IMR-90 (cell line): ENCODE data around the gene SRCAP.

Experiments
- BHLHE40 ChIP-seq: fragments of 150-350 bp; IDR thresholded peaks from 2 replicates; pipeline ENCODE4 v1.6.1; 2016; ENCODE audit warnings: mild to moderate bottlenecking, low read depth, low read length
- CEBPB ChIP-seq: IDR thresholded peaks from 2 replicates; pipeline ENCODE4 v1.6.1; 2012; ENCODE audit warnings: low read depth, low read length, improper control_type of control experiment
- CHD1 ChIP-seq: IDR thresholded peaks from 2 replicates; pipeline ENCODE4 v1.6.1; 2012; ENCODE audit warnings: low read depth, low read length, improper control_type of control experiment
- ELK1 ChIP-seq: fragments of 150-350 bp; IDR thresholded peaks from 2 replicates; pipeline ENCODE4 v1.6.1; 2016; ENCODE audit warnings: low read depth, mild to moderate bottlenecking, low read length, moderate library complexity, borderline replicate concordance
- FOS ChIP-seq: fragments of 150-350 bp; IDR thresholded peaks from 2 replicates; pipeline ENCODE4 v1.6.1; 2016; ENCODE audit warnings: low read depth, low read length
- MAFK ChIP-seq: IDR thresholded peaks from 2 replicates; pipeline ENCODE4 v1.6.1; 2012; ENCODE audit warnings: low read depth, low read length, improper control_type of control experiment
- MAZ ChIP-seq: IDR thresholded peaks from 2 replicates; pipeline ENCODE4 v1.6.1; 2012; ENCODE audit warnings: low read depth, mild to moderate bottlenecking, low read length, improper control_type of control experiment, moderate library complexity, borderline replicate concordance
- NFE2L2 ChIP-seq: fragments of 150-350 bp; IDR thresholded peaks from 2 replicates; pipeline ENCODE4 v1.6.1; 2016; ENCODE audit warnings: low read depth, mild to moderate bottlenecking, low read length
- POLR2A ChIP-seq: IDR thresholded peaks from 2 replicates; pipeline ENCODE4 v1.6.1; 2012; ENCODE audit warnings: mild to moderate bottlenecking, low read depth, low read length
- RAD21 ChIP-seq: IDR thresholded peaks from 2 replicates; pipeline ENCODE4 v1.6.1; 2012; ENCODE audit warnings: low read length, improper control_type of control experiment
- RFX5 ChIP-seq: IDR thresholded peaks from 2 replicates; pipeline ENCODE4 v1.8.0; 2012; ENCODE audit warnings: low read depth, mild to moderate bottlenecking, low read length, moderate library complexity
- SMC3 ChIP-seq: fragments of 150-350 bp; IDR thresholded peaks from 2 replicates; pipeline ENCODE4 v1.6.1; 2016; ENCODE audit warnings: low read depth, mild to moderate bottlenecking, antibody characterized with exemption, low read length, moderate library complexity
- USF2 ChIP-seq: fragments of 150-350 bp; IDR thresholded peaks from 2 replicates; pipeline ENCODE4 v1.6.1; 2017; ENCODE audit warnings: mild to moderate bottlenecking, antibody characterized with exemption, low read length, low read depth
- TF ChIP-seq, protein P1 (sequence below): conservative IDR thresholded peaks from 2 replicates; pipeline ENCODE4 v1.5.1; 2012; ENCODE audit warnings: mild to moderate bottlenecking, low read depth, low read length, improper control_type of control experiment

- no peak for TF ChIP-seq POLR2A
- TF ChIP-seq, protein P1, sequence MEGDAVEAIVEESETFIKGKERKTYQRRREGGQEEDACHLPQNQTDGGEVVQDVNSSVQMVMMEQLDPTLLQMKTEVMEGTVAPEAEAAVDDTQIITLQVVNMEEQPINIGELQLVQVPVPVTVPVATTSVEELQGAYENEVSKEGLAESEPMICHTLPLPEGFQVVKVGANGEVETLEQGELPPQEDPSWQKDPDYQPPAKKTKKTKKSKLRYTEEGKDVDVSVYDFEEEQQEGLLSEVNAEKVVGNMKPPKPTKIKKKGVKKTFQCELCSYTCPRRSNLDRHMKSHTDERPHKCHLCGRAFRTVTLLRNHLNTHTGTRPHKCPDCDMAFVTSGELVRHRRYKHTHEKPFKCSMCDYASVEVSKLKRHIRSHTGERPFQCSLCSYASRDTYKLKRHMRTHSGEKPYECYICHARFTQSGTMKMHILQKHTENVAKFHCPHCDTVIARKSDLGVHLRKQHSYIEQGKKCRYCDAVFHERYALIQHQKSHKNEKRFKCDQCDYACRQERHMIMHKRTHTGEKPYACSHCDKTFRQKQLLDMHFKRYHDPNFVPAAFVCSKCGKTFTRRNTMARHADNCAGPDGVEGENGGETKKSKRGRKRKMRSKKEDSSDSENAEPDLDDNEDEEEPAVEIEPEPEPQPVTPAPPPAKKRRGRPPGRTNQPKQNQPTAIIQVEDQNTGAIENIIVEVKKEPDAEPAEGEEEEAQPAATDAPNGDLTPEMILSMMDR = no peak
- TF ChIP-seq CHD1 = no peak
- no peak for TF ChIP-seq RAD21
- TF ChIP-seq USF2 = no peak
- no peak for TF ChIP-seq BHLHE40
- no peak for TF ChIP-seq SMC3
- no peak for TF ChIP-seq NFE2L2
- TF ChIP-seq RFX5 = no peak
- TF ChIP-seq MAFK = no peak
- TF ChIP-seq MAZ = no peak
- no peak for TF ChIP-seq ELK1
- no peak for TF ChIP-seq CEBPB
- no peak for TF ChIP-seq FOS
These were observed 3.9 kb upstream of the SRCAP start for GRCh38 chr16:30694926-30695693.
